AG09319 (cell line): ENCODE measurements around the gene BEND6.

ENCODE experiments used
- DNase-seq: peaks from one replicate; pipeline ENCODE4 v3.0.0-alpha.2; 2010; ENCODE audit warnings: low read depth; ENCODE audit errors: extremely low read depth
- TF ChIP-seq, protein P1 (sequence below): IDR thresholded peaks from 2 replicates; pipeline ENCODE4 v1.5.1; 2011; ENCODE audit warnings: low read depth, mild to moderate bottlenecking, inconsistent platforms, low read length, moderate library complexity

Gene BEND6

DNA sequence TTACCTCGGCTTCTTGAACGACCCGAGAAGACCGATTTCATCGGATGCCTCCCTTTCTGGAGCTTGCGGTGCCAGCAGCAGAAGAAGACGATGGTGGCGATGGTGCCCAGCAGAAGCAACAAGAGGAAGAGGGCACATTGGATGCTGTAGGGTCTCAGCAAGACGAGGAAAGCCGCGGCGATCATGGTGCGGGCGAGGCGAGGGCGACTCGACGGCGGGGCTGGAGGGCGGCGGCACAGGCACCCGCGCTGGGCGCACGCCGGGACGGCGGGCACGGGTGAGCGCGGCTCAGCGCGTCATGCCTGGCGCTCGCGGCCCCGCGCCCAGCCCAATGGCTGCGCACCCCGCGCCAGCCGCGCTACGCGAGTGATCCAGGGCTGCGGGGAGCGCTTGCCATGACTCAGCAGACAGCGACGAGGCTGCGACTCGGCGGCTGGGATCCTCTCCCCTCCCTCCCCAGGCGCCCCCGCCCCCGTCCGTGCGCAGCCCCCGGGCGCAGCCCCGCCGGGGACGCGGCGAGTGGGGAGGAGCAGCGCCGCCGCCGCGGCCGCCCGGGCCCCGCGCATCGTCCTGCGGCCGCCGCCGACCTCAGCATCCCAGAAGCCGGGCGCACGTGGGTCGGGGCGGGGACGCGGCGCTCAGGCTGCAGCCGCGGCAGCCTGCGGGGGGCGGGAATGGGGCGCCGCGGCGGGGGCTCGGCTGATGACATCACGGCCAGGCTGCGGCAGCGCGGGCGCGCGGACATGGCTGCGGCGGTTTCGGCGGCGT lies at the start of gene BEND6:
BEND6 (plus strand) TSS at position 705 of the 768 bp plus-strand sequence. CDS start 26,704 bp downstream, outside the sequence.
- TF ChIP-seq, protein P1, sequence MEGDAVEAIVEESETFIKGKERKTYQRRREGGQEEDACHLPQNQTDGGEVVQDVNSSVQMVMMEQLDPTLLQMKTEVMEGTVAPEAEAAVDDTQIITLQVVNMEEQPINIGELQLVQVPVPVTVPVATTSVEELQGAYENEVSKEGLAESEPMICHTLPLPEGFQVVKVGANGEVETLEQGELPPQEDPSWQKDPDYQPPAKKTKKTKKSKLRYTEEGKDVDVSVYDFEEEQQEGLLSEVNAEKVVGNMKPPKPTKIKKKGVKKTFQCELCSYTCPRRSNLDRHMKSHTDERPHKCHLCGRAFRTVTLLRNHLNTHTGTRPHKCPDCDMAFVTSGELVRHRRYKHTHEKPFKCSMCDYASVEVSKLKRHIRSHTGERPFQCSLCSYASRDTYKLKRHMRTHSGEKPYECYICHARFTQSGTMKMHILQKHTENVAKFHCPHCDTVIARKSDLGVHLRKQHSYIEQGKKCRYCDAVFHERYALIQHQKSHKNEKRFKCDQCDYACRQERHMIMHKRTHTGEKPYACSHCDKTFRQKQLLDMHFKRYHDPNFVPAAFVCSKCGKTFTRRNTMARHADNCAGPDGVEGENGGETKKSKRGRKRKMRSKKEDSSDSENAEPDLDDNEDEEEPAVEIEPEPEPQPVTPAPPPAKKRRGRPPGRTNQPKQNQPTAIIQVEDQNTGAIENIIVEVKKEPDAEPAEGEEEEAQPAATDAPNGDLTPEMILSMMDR = no peak
- peak; percentile 56 for DNase-seq

DNA sequence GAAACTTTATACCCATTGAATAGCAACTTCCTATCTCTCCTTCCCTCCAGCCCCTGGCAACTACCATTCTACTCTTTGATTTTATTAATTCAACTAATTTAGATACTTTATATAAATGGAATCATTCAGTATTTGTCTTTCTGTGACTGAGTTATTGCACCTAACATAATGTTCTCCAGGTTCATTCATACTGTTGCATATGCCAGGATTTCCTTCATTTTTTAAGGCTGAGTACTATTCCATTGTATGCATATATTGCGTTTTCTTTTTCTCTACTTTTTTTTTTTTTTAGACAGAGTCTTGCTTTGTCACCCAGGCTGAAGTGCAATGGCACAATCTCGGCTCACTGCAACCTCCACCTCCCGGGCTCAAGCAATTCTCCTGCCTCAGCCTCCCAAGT lies 49.5 kb upstream of the BEND6 start:
- TF ChIP-seq, protein P1 = no peak
- no peak for DNase-seq

- TF ChIP-seq, protein P1 = no peak
- no peak for DNase-seq
These were observed 48.2 kb upstream of the BEND6 start for GRCh38 chr6:56906752-56907151.

GRCh38 chr6:56909115-56909907 lies 45.6 kb upstream of the BEND6 start:
- DNase-seq = no peak
- TF ChIP-seq, protein P1 = no peak

DNA sequence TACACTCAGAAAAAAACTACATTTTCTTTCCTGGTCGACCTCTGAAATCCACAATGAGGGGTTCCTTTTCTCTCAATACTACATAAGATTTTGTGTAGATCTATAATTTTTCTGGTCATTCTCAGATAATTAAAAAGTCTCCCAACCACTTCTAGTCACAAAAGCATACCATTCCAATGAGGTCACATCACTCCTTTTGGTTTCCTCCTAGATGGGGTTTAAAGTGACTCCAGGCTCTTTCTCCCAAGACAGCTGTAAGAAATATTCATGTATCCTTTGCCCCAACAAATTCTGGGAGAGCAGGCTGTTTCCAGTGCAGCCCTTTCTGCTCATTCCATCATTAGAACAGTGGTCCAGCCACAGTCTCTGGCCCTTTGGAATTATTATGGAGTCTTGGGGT lies 43.1 kb upstream of the BEND6 start:
- TF ChIP-seq, protein P1 = no peak
- DNase-seq = peak; percentile 27

DNA sequence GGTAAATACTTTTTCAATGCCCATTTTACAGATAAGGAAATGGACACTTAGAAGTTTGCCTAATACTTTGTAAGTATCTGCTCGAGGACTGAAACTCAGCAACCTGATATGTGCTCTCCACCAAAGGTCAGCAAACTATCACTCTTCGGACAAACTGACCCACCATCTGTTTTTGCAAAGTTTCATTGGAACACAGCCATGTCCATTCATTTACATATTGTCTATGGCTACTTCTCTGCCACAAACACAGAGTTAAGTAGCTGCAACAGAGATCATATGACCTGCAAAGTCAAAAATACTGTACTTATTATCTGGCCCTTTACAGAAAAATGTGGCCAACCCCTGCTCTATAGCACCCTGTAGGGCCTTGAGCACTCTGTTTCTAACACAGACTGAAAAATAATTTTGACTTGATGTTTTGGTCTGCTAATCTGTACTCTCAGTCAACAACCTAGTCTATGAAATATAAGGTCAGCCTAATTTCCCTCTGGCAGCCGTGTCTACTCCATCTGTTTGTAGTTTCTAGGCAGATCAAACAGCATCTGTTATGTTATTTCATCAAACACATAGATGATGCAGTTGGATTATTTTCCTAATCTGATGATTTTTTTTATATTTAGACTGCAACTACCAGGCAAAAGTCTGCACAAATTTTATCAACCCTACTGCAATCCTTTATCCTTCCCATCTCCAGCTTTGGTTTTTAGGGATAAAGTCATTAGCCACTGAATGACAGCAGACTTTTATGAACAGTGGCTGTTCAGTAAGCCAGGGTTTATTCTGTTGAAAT lies 41.4 kb upstream of the BEND6 start:
- DNase-seq = peak; percentile 24
- TF ChIP-seq, protein P1 = no peak
